GM08714 (cell line): ENCODE data around the gene CACNA1G.

Experiments used
- H3K4me3 ChIP-seq: fragments of 200-500 bp; sonication (Bioruptor generic); 2 replicates; pipeline ENCODE4 v1.5.1; 2014; ENCODE audit warnings: mild to moderate bottlenecking, low read length, inconsistent platforms
- ZNF274 ChIP-seq: IDR thresholded peaks from 2 replicates; pipeline ENCODE4 v1.6.1; 2012; ENCODE audit warnings: mild to moderate bottlenecking, low read depth, low read length

Gene CACNA1G

DNA sequence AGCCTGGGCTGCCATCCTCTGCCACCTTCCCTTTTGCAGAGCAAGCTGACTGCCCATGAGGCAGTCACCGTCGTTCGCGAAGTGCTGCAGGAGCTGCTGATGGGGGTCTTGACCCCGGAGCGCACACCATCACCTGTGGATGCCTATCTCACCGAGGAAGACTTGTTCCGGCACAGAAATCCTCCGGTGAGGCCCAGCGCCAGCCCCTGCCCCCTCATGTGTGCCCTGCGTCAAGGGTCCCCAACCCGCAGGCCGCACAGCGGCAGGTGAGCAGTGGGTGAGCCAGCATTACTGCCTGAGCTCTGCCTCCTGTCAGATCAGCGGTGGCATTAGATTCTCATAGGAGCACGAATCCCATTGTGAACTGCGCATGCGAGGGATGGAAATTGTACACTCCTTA is 35.7 kb upstream of the CACNA1G start:
- H3K4me3 ChIP-seq: no peak overlapping the region
- no peak for TF ChIP-seq ZNF274

DNA sequence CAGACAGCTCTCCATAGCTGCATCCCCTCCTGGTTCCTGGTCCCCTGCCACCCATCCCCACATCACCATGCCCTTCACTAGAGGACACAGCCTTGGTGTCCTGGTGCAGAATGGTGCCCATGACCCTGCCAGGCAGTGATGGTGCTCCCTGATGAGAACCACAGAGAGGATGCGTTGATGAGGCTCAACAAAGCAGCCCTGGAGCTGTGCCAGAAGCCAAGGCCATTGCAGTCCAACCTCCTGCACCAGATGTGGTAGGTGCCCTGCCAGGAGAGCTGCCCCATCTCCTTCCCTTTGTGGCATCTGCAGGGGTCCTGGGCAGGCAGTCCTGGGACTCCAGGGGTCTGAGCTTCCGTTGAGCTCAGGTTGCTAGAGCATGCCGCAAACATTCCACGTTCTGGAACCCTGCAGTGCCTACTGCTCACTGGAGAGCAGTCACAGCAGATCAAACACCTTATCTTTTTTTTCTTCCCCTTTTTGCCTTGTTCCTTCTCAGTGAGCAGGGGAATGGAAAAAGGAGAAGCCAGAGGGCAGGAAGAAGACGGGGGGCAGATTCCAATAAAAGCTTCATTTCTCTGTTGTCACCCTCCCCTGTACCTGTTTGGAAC is 33.3 kb upstream of the CACNA1G start:
- TF ChIP-seq ZNF274: no peak
- no peak overlapping the region for H3K4me3 ChIP-seq

DNA sequence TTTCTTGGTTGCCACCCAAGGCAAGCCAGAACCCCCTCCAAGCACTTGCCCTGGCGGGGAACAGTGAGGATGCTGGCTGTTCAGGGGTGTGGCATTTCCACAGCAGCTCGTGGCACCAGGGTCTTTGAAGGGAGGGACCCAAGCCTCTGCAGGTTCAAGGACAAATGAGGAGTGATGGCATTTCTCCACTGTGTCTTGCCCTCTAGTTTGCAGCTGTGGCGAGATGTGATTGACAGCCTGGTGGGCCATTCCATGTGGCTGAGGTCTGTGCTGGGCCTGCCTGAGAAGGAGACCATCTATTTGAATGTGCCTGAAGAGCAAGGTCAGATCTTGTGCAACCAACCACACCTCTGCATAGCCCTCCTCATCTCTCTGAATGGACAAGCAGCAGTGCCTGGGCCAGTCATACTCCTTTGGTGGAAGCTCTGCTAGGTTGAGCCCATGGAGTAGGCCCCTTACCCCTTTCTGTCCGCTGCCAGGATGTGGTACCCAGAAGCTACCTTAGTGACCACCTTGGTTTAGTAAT is 32.5 kb upstream of the CACNA1G start:
- no peak for TF ChIP-seq ZNF274
- no peak overlapping the region for H3K4me3 ChIP-seq

DNA sequence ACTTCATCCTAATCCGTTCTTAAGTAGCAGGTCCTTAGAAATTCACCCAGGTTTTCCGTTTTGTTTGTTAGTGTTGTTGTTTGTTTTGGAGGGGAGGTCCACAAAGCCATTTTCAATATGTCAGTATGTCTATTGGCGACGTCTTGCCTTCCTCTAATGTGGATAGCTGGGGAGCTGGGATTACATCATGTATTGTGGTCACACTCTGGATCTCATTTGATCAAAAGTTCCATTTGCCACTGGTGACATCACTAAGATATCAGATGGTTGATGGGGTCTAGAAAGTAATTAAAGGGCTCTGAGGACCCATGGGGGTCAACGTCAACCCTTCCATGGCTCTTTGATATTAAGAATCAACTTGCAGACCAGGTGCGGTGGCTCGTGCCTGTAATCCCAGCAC is 30.7 kb upstream of the CACNA1G start:
- no peak overlapping the region for H3K4me3 ChIP-seq
- TF ChIP-seq ZNF274: no peak

DNA sequence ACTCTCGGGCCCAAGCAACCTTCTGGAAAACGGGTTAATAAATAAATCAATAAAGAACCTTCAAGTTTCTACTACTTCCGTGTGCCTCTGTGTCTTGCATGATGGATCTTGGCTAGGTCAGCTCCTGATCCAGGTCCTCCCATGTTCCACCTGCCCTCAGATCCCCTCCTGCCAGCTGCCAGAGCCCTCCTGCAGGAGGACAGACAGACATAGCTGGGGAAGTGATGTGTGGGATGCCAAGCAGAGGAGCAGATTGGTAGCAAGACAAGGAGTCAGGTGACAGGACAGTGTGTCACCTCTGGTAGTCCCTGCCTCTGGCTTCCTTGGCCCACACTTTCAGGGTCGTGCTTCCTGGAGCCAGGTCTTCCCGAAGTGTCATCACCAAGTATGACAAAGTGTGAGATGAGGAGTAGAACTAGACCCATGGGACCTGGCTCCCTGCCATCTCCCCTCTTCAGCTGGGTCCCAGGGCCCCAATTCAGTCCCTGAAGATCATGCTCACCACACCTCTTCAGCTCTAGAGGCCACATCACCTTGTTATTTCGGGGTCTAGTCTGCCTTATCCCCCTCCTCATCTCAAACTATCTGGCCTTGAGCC is 29.0 kb upstream of the CACNA1G start:
- no peak overlapping the region for H3K4me3 ChIP-seq

DNA sequence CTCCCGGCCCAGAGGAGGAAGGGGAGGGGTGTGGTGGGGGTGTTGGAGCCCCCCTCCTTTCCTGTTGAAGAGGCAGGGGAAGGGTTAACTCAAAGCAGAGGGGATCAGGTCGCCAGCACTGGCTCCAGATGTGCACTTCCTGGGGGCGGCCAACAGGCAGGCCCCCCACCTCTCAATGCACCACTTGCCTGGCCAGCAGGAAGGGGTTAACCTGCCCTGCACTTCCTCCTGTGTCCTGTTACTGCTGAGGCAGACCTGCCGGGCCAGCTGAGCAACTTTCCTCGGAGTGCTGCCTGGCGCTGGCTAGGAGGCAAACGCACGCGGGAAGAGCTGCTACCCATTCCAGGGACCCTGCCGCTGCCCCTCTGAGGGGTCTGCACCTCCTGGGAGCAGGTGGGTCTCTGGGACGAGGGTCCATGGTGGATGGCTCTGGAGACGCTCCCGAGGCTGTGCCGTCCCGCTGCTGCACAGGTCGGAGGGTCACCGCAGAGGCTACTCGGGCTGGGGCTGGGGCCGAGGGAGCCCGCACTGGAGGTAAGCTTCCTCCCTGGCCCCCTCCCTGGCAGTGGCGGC is 28.0 kb upstream of the CACNA1G start, which contains the start of gene EPN3:
EPN3 (plus strand) TSS at position 284 of the 573 bp plus-strand sequence. CDS start 3,822 bp downstream, outside the sequence.
- no peak within 1 kb of the TSS for H3K4me3 ChIP-seq
- TF ChIP-seq ZNF274: no peak

More for the DNA sequence above, 29.0 kb upstream of the CACNA1G start:
- no peak for TF ChIP-seq ZNF274

DNA sequence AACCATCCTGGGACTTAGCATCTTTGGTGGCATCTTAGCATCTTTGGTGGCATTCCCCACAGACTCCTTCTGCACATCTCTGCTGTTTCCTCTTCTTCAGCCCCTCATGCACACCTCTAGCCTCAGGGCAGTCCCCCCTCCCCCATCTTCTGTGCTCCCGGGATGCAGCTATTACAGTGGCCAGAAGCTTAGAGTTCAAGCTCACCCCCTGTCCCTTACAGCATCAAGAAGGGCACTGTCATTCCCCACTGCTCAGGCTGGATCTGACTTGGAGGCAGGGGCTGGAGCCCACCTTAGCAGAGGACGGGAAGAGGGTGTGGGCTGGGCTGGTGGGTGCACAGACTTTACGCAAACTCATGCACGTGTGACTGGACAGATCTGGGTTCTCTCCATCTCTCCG is 27.3 kb upstream of the CACNA1G start:
- no peak overlapping the region for H3K4me3 ChIP-seq
- no peak for TF ChIP-seq ZNF274

DNA sequence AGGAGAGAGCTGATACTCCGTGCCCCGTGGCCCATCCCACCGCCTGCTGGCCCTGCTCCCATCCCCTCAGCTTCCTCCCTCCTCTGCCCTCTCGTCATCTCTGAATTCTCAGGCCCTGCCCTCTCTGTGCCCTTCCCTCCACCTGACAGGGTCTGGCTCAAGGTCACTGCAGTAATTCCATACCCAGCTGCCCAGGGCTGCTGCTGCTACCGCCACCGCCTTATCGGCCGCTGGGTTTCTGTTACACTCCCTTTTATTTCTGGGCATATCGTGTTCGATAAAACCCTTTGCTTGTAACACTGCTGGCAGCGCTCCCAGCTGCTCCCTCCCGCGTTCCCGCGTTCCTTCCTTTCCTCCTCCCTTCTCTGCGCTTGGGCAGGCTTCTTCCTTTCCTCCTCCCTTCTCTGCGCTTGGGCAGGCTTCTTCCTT is 26.8 kb upstream of the CACNA1G start:
- H3K4me3 ChIP-seq: no peak overlapping the region
- TF ChIP-seq ZNF274: no peak

DNA sequence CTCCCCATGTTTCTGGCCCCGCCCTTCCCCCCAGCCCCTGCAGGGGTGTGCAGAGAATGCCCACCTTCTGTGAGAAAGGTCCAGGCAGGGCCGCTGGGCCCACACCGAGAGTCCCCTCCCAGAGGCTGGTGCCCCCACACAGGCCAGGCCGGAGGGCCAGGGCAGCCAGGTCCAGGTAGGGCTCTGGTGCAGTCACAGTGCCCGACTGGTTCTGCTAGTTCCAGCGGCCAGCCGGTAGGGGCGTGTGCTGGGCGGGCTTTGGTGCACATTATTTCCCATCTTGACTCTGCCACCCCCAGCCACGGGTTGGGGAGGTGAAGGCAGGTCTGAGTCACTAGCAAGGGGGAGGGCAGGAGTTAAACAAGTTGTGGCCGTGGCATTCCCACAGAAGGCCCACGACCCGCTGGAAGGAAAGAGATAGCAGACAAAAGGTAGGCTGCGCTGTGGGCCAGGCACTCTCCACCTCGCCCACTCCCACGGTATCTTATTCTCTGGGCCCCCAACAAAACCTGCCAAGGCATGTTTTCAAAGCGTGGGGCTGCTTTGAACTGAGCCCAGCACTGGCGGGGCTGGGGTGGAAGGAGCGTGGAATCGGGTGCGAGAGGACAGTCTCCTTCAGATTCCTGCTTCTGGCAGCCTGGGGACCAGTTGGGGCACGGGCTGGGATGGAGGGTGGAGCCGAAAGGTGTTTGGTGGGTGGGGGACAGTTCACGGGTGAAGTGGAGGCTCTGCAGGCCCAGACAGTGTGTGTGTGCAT is 26.1 kb upstream of the CACNA1G start:
- no peak overlapping the region for H3K4me3 ChIP-seq
- TF ChIP-seq ZNF274: no peak

DNA sequence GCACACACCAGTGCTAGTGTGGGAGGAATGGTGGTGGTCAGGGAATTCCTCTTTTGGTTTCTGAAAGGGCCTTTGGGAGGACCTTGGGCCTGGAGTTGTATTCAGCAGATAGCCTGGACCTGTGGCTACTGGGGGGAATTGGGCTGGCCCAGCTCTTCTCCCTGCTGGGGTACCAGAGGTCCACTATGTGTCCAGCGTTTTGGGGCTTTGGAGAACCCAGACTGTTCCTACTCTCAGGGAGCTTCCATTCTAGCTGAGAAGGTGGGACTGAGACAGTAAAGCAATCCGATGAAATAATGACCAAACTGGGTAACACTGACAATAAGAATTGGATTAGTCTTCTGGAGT is 25.6 kb upstream of the CACNA1G start:
- no peak for TF ChIP-seq ZNF274
- H3K4me3 ChIP-seq: no peak overlapping the region

DNA sequence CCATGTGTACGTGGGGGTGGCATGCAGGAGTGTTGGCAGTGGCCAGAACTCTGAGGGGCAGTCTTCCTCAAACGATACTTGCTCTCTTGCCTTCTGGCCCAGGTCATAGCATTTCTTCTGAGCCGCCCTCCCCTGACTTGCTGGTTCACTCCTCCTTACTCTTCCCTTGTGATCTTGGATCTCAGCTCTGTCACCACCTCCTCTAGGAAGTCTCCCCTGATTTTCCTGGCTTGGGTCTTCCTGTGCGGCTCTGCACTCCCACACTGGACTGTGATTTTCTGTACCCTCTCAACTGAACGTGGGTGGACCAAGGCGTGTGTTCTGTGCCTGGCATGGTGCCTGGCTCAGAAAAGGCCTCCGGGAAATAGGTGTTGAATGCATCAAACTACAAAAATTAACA is 25.1 kb upstream of the CACNA1G start:
- TF ChIP-seq ZNF274: no peak
- no peak overlapping the region for H3K4me3 ChIP-seq

DNA sequence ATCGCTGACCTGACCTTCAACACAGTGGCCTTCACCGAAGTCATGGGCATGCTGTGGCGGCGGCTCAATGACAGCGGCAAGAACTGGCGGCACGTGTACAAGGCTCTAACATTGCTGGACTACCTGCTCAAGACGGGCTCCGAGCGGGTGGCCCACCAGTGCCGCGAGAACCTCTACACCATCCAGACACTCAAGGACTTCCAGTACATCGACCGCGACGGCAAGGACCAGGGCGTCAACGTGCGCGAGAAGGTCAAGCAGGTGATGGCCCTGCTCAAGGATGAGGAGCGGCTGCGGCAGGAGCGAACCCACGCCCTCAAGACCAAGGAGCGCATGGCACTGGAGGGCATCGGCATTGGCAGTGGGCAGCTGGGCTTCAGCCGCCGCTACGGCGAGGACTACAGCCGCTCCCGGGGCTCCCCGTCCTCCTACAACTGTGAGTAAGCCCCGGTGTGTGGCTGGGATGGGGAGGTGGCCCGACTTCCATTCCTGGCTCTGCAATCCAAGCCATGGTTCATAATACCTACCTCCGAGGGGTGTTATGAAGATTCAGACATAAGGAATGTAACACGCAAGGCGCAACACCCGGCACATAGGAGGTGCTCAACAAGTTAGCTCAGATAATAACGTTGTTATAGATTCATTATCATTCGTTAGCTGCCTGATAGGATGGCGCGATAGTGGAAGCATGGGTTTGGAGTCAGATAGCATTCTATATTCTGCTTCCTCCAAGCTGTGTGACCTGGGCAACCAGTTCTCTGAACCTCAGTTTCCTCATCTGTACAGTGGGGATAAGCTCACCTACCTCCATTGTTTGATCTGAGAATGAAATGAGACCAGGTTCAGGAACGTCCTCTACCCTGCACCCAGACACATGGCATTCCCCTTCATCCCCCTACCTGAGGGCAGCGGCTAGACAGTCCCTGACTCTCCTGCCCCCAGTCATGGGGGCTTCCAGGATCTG is 23.6 kb upstream of the CACNA1G start:
- no peak overlapping the region for H3K4me3 ChIP-seq
- TF ChIP-seq ZNF274: no peak

DNA sequence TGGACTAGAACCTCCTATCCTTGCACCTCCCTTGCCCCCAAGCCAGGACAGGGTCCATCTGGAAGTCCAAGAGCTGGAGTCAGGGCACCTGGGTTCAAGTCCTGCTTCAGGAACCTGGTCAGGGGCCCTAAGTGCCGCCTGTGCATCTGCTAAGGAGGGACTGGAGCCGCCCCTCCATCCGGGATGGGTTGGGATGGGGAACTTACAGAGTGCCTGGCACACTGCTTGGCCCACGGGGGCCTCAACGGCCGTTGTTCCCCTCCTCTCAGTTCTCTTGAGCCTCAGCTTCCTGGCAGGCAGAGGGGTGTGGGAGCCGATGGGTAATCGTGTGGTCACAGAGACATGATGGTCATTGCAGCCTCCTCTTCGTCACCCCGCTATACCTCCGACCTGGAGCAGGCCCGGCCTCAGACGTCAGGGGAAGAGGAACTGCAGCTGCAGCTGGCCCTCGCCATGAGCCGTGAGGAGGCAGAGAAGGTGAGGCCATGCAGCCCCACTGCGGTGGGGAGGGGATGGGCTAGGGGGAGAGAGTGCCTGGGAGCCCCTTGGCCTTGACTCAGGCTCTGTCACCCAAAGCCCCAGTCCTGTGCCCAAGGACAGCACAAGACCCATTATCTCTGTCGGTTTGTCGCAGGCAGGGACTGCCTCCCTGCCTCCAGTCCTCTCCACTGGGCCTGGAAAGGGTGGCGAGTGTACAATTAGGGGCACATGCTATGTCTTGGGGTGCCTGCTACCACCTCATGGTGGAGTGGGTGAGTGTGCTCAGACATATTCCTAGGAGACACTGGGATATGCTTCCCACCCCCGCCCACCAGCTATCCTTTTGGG is 22.6 kb upstream of the CACNA1G start:
- no peak overlapping the region for H3K4me3 ChIP-seq
- TF ChIP-seq ZNF274: no peak
